ENCODE data around the gene CENPP.

The CENPP gene

DNA sequence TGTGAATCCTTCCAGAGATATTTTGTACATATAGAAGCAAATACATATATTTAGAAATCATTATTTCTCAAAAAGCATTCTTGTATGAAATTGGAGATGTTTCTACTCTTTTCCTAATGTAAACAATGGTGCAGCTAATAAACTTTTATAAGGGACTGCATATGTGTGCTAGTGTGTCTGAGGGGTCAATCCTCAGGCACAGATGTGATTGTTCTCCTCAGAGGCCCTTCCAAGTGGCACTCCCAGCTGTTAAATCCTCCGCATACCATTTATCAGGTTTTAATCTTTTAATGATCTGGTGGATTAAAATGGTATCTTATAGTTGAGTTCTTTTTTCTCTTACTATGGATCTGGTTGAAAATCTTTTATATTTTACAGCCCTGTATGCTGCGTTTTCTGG lies 104.1 kb downstream of the CENPP start:
- DNase-seq = no peak

GRCh38 chr9:92432350-92432749 lies 106.6 kb downstream of the CENPP start:
- no peak for DNase-seq

DNA sequence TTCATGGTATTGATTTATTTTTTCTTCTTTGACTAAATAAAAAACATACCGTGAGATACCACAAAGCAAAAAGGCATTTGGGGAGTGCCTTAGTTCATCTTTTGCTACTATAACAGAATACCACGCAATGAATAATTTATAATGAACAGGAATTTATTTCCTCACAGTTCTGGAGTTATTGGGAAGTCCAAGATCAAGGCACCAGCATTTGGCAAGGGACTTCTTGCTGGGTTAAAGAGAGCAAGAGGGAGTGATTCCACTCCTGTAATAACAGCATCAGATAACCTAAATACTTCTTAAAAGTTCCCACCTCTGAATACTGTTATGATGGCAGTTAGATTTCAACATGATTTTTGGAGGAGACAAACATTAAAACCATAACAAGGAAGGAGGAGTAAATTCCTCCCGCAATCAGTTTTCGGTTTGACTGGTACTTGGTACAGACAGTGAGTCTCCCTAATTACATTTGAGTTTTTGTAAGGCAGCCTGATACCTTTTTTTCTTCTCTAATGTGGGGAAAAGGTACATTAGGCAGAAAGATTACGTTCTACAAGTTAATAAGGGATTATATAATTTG lies 107.3 kb downstream of the CENPP start:
- no peak for DNase-seq

DNA sequence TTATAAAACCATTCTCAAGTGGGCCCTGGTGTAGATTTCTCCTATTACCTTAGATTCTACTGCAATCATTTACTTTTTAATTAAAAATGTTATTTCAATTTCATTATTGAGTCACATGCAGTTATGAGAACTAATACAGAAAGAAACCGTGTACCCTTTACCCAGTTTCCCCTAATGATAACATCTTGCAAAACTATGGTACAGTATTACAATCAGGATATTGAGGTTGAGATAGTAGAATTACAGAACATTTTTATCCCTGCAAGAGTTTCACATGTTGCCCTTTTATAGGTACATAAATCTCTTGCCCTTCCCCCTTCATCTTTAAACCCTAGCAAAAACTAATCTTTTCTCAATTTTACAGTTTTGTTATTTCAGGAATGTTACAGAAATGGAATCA lies 109.5 kb downstream of the CENPP start:
- no peak for DNase-seq

DNA sequence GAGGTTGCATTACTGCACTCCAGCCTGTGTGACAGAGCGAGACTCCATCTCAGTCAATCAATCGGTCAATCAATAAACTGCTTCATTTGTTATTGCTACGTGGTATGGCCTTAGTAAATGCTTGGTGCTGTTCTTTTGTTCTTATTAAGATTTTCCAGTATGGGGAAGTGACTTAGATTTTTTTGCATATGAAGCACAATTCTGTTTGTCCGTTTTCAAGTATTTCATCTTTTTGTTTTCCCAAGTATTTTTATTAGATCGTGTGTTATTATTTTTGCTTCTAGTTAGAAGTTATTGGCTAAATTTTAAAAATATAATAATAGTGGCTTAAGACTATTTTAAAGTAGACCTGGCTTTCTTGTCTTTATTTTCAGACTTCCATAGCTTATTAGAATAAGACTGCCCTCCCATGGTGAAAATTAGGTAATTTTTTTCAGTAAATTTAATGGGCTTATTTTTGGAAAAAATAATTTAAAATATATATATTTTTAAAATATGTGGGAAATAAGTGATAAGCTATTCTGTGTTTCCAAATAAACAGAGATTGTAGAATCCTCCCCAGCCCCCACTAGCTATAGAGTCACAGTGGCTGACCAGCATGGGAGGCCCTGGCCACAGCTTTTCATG lies 113.3 kb downstream of the CENPP start:
- peak; percentile 7 for DNase-seq

DNA sequence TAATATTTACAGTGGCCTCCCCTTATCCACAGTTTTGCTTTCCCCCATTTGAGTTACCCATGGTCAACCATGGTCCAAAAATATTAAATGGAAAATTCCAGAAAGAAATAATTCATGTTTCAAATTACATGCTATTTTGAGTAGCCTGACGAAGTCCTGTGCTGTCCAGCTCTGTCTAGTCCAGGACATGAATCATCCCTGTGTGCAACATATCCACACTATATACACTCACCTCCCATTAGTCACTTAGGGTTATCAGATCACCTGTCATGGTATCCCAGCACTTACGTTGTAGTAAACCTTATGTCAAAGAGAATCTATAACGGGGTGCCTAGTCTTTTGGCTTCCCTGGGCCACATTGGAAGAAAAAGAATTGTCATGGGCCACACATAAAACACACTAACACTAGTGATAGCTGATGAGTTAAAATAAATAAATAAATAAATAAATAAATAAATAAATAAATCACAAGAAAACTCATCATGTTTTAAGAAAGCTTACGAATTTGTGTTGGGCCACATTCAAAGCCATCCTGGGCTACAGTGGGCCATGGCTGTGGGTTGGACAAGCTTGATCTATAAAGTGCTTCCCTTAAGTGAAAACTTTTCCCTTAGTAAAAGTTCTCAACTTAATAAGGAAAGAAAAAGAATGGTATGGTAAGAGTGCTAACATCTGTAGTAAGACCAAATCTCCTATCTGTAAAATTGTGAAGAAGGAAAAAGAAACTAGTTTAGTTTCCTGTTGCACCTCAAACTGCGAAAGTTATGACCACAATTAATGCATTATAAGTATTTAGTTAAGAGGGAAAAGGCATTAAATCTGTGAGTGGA lies 114.4 kb downstream of the CENPP start:
- no peak for DNase-seq

DNA sequence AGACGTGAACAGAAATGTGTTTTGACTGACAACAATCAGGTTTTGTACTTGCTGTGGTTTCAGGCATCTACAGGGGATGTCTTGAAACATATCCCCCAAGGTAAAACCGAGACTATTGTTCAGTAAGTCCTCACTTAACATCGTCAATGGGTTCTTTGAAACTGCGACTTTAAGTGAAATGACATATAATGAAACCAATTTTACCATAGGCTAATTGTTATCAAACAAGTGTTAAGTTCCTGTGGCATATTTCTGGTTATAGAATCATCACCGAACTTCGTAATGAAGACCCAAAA lies 114.9 kb downstream of the CENPP start:
- DNase-seq = no peak

DNA sequence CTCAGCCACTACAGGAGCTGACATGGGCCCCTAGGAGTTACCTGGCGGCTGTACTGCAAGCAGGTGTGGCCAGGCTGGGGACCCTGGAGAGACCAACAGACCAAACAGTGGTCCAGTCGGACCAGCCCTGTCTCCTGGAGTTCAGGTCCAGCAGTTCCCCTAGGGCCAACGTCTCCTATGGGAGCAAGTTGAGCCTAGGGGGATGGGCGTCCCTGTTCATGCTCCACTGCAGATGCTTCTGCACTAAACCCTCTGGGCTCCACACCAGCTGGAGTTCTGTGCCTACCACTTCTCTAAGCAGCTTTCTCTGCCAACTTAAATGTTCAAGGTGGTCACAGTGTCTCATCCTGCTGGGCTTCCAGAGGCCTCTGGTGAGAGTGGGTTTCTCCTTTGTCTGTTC lies 119.1 kb downstream of the CENPP start:
- DNase-seq = no peak

- no peak for DNase-seq
Measured at GRCh38 chr9:92446536-92446935, 120.8 kb downstream of the CENPP start.

- no peak for DNase-seq
Measured at GRCh38 chr9:92455217-92455616, 129.5 kb downstream of the CENPP start.

- no peak for DNase-seq
Measured at GRCh38 chr9:92457576-92457975, 131.8 kb downstream of the CENPP start.

- no peak for DNase-seq
Measured at GRCh38 chr9:92463387-92463786, 137.6 kb downstream of the CENPP start.

DNA sequence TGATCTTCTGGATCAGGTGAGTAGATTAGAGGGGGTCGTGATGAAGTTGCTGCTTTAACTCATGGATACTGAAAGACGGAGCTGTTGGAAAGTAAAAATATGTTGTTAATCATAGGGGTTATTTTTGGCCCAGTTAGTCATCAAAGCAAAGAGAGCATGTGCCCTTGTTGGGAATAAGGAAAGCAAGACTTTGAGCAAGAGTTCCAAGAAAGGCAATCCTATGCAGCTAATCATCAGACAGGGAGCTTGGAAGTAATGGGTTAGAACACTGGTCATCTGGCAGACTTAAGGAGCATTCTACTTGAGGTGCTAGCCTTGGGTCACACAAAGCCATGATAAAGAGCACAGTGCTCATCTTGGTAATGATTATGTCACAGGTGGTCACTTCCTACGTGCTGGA lies 138.2 kb downstream of the CENPP start:
- no peak for DNase-seq

DNA sequence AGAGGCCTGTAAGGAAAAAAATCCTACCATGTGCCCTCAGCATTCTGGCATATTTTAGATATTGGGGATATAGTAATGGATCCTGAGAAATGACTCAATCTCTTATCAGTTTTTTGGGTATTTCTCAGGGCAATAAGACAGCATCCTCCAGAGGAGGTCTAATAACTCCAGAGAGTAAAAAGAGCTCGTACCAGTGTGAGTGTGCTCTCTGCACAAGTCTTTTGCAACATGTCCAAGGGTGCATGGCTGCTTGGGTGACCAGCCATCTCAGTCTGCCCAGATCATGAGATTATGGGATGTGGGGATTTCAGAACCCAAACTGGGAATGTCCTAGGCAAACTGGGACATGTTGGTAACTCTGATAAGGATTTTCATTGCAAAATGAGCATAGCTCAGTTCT lies 141.3 kb downstream of the CENPP start:
- DNase-seq = no peak

DNA sequence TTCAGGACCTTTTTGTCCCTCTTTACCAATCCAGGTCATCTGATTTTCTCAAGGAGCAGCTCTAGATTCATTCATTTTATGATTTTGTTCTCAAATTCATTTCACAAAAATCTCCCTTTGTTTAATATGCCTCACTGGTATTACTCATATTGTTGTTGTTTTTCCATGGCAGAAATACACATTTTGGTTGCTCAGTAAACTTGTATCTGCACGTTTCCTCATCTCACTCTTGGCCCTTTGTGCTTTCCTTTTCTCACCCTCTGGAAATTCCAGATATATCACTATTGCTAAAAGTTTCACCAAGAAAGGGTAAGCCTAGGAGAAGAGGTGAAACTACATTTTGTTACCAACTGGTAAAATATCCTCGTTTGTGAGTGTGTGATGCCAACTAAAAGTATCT lies 141.8 kb downstream of the CENPP start:
- DNase-seq = no peak

GRCh38 chr9:92468206-92468605 lies 142.5 kb downstream of the CENPP start:
- no peak for DNase-seq

GRCh38 chr9:92474587-92474986 lies 148.8 kb downstream of the CENPP start:
- no peak for DNase-seq

GRCh38 chr9:92476962-92477361 lies 151.2 kb downstream of the CENPP start:
- no peak for DNase-seq

DNA sequence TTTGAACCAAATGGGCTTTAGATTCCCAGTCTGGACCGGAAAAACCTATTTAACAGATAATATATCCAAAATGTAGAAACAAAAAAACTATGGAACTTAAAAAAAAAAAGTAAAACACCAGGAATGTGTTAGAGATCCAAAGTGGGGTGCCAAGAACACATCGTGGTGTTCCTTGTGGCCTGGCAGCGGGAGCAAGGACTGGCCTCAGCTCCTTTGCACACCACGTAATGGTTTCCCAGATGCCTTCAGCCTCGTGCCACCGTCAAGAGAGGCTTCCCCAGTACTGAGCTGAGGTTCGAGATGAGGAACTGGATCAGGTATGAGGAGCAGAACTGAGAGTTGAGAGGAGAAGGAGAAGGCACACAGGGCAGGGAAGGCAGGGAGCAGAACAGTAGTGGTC lies 153.0 kb downstream of the CENPP start:
- no peak for DNase-seq

GRCh38 chr9:92479346-92479745 lies 153.6 kb downstream of the CENPP start:
- DNase-seq = no peak

GRCh38 chr9:92480291-92480771 lies 154.6 kb downstream of the CENPP start:
- DNase-seq = no peak

GRCh38 chr9:92480986-92481633 lies 155.4 kb downstream of the CENPP start:
- DNase-seq = no peak

- DNase-seq = no peak
Measured at GRCh38 chr9:92482329-92482728, 156.6 kb downstream of the CENPP start, which contains the start of gene ASPN. TSS of gene ASPN (minus strand) at chr9:92482506.

DNA sequence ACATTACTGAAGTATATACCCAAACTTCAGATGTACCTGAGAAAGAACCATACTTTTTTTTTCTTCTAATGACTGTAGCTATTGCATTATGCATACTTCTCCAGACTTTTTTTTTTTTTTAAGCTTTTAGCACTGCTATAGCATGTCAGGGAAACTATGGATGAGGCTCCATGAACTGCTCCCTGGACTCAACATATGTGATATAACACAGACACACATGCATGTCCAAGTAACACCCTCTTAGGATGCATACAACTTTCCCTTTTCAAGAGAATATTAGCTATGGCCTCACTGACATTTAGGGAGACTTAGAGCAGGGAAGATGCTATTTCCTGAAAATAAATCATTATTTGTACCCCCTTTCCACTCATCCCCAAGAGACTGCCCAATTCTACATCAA lies 157.1 kb downstream of the CENPP start:
- DNase-seq = no peak

Data from COR-L47 (cell line).